NAMALWA (cell line): Measurements from ENCODE around the gene DLX6.

Experiments used
- DNase-seq: peaks from one replicate; pipeline ENCODE4 v3.0.0-alpha.2; 2015; ENCODE audit warnings: low spot score

Gene DLX6

GRCh38 chr7:97011104-97011503 is 5.8 kb downstream of the DLX6 start:
- no peak for DNase-seq

- DNase-seq, result no peak
Measured at GRCh38 chr7:97011536-97012364, 6.4 kb downstream of the DLX6 start.

- no peak for DNase-seq
Measured at GRCh38 chr7:97012365-97013133, 7.2 kb downstream of the DLX6 start.

- DNase-seq, result no peak
Measured at GRCh38 chr7:97013134-97013844, 7.9 kb downstream of the DLX6 start.

GRCh38 chr7:97013845-97014134 is 8.4 kb downstream of the DLX6 start:
- DNase-seq, result no peak

- no peak for DNase-seq
Measured at GRCh38 chr7:97014145-97014750, 8.9 kb downstream of the DLX6 start.

- no peak for DNase-seq
Measured at GRCh38 chr7:97015279-97015678, 9.9 kb downstream of the DLX6 start.

GRCh38 chr7:97015756-97016380 is 10.5 kb downstream of the DLX6 start:
- DNase-seq, result no peak

GRCh38 chr7:97016381-97017191 is 11.2 kb downstream of the DLX6 start:
- no peak for DNase-seq

GRCh38 chr7:97017192-97018125 is 12.1 kb downstream of the DLX6 start:
- no peak for DNase-seq

- DNase-seq, result no peak
Measured at GRCh38 chr7:97018126-97018601, 12.8 kb downstream of the DLX6 start.

- DNase-seq, result no peak
Measured at GRCh38 chr7:97018791-97019531, 13.6 kb downstream of the DLX6 start.

GRCh38 chr7:97019710-97020225 is 14.4 kb downstream of the DLX6 start:
- DNase-seq, result no peak

GRCh38 chr7:97020601-97020995 is 15.2 kb downstream of the DLX6 start:
- DNase-seq, result no peak

- DNase-seq, result no peak
Measured at GRCh38 chr7:97020996-97021746, 15.8 kb downstream of the DLX6 start.

- DNase-seq, result no peak
Measured at GRCh38 chr7:97021747-97022490, 16.6 kb downstream of the DLX6 start.

- no peak for DNase-seq
Measured at GRCh38 chr7:97022491-97023306, 17.3 kb downstream of the DLX6 start.
